Activated T-helper 17 cell treated with anti-CD3 and anti-CD28 coated beads, Interleukin-2, amount 50 U/mL, for 72 hours (primary cell): ENCODE measurements around the gene RABGAP1L. TPM values are rescaled to one million over a fixed set of nuclear protein-coding genes. Genes with fewer than 3 reads are reported as not detected.

Experiments
- ATAC-seq: fragments of 150-1000 bp; cut with Tn5 transposase; replicated peaks from 2 replicates; pipeline ENCODE4 v1.10.0; 2021; ENCODE audit warnings: mild to moderate bottlenecking, moderate library complexity
- H3K27ac Mint-ChIP-seq: one replicate; pipeline ENCODE4 v1.8.0; 2022; ENCODE audit warnings: mixed read lengths
- H3K27me3 Mint-ChIP-seq: one replicate; pipeline ENCODE4 v1.8.0; 2022; ENCODE audit warnings: mixed read lengths
- H3K36me3 Mint-ChIP-seq: one replicate; pipeline ENCODE4 v1.8.0; 2022; ENCODE audit warnings: low read depth, mild to moderate bottlenecking, mixed read lengths
- H3K4me1 Mint-ChIP-seq: one replicate; pipeline ENCODE4 v1.8.0; 2022; ENCODE audit warnings: mixed read lengths
- H3K4me3 Mint-ChIP-seq: one replicate; pipeline ENCODE4 v1.8.0; 2022; ENCODE audit warnings: mild to moderate bottlenecking, mixed read lengths
- H3K9me3 Mint-ChIP-seq: one replicate; pipeline ENCODE4 v1.8.0; 2022; ENCODE audit warnings: mixed read lengths
- total RNA-seq, 2 donors: library from RNA; stranded (reverse); gene quantifications; one replicate each; pipeline ENCODE4 v1.2.3, GENCODE V29; 2022

Gene RABGAP1L
- total RNA-seq, 2 donors from 2014 or later = 38.4 to 54.1 TPM

DNA sequence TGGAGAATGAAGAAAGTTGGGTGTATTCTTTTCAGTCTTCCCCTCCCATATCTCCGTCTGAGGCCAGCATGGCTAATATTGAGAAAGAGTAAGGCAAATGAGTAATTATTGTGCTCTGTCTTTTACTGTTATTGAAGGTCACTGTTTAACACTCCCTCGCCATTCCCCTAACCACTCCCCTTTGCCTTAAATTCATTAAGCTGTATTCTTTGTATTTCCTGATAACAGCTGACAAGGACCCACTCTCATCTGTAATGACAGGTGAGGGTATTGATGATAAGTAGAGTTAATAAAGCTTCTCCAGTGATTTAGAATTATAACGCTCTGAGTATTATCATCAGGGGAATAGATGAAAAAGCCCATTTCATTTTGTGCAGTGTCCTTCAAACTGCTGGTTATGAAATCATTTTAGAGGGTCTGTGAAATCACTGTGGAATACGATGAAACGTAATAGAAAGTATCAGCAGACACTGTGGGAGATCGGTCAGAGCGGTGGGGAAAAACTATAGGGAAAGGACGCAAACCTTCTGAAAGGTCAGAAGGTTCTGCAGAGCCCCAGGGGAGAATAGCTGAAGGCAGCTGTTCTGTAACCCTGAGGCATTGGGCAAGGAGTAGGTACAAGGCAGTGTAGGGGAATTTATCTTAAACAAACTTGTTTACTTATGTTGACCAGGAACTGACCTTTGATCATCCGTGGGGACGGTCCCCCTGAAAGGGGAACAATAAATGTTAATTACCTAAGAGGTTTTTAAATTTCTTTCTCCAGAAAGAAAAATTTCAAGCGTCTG is 794.2 kb downstream of the RABGAP1L start:
- Mint-ChIP-seq H3K9me3 (no peaks in the 10 kb centered on the region), H3K27me3 (no peaks in the 10 kb centered on the region), H3K36me3 (no peaks in the 10 kb centered on the region), H3K27ac (no peak overlapping the region), H3K4me1 (peaks cover 20% of the 10 kb centered on the region), H3K4me3 (no peak overlapping the region)
- no peak for ATAC-seq

DNA sequence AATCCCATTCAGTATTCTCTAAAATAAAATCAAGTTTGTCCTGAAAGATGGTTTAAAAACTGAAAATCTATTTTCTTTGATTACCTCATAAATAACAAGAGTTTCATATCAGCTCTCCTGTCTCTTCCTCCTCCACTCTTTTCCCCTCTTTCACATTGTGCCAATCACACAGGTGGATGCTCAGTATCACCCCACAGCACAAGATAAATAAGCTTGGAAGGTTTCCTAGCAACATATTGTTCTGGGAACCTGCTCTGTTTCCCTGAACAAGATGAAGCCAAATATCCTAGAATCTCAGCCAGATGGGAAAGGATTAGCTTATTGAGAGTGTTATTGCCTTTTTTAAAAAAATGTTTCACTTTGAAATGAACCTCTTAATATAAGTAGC is 794.7 kb downstream of the RABGAP1L start:
- Mint-ChIP-seq H3K4me1 (peaks cover 21% of the 10 kb centered on the region), H3K9me3 (no peaks in the 10 kb centered on the region), H3K27ac (peak overlapping the region; percentile 52), H3K27me3 (no peaks in the 10 kb centered on the region), H3K4me3 (no peak overlapping the region), H3K36me3 (no peaks in the 10 kb centered on the region)
- no peak for ATAC-seq

DNA sequence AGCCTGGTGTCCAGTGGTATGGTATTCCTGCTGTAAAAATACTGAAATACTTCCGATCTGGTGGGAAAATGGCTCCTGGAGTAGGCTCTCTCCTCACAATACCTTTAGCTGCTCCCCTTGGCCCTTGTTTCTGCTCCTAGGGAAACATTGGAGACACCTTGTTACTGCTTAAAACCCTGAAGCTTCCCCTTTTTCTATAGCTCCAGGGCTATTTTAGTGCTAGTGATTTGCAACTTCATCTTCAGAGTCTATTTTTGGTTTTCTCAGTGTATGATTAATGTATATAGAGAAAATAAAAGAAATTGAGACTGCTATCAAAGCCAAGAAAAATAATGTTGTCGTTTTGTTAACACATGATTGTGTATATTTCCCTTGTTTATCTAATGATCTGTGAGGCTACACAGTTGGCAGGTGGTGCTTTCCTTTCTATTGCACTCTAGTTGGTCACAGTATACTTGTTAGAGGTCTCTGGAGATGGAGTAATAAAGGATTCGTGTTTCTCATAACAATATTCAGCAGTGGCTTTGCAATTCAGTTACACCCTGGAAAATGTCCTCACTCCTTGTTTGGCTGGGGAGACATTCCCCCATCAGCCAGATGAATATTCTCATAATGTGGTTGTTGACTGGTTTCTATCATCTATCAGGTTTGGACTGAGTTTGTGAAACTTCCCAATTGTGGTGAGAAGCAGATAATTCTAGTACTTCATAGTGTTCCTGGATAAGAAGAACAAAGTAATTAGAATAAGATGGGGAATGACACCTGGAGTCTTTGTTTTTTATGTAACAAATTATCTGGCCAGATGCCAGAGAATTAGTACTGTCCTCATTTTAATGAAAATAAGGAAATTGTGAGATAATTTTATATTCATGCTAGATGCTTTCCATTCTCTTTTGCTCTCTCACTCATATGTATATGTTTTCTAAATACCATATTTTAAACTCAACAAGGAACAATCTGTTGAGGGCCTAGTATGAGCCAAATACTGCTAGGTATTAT is 795.6 kb downstream of the RABGAP1L start:
- Mint-ChIP-seq H3K27ac (peak overlapping the region; percentile 12), H3K4me3 (no peak overlapping the region), H3K36me3 (no peaks in the 10 kb centered on the region), H3K9me3 (no peaks in the 10 kb centered on the region), H3K27me3 (no peaks in the 10 kb centered on the region), H3K4me1 (peaks cover 21% of the 10 kb centered on the region)
- ATAC-seq = no peak

DNA sequence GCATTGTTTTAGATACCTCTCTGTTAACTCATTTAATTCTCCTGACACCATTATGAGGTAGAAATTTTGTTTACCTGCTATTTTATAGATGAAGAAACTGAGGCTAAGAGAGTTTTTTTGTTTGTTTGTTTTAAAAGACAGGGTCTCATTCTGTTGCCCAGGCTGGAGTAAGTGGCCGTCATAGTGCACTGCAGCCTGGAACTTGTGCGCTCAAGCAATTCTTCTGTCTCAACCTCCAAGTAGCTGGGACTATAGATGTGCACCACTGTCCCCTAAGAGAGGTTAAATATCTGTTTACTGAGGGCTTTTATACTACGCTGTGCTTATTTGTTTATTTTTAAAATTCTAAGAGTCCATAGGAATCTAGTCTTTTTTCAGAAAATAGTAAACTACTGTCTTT is 796.8 kb downstream of the RABGAP1L start:
- Mint-ChIP-seq H3K36me3 (no peaks in the 10 kb centered on the region), H3K27ac (no peak overlapping the region), H3K27me3 (no peaks in the 10 kb centered on the region), H3K4me1 (peaks cover 21% of the 10 kb centered on the region), H3K4me3 (no peak overlapping the region), H3K9me3 (no peaks in the 10 kb centered on the region)
- ATAC-seq = no peak

DNA sequence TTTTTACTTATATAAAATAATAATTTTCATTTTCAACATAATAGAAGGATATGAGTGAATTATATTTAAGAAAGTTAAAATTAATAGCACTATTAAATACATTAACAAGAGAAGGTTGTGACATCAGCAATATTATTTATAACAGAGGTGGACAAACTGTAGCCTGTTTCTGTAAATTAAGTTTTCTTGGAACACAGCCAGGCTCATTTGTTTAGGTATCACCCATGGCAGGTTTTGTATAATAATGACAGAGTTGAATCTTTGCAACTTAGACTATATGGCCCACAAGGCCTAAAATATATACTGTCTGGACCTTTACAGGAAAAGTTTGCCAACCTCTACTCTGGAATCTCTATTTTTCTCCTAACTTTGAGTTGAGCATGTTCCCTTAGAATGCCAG is 797.7 kb downstream of the RABGAP1L start:
- Mint-ChIP-seq H3K36me3 (no peaks in the 10 kb centered on the region), H3K4me1 (peaks cover 21% of the 10 kb centered on the region), H3K27me3 (no peaks in the 10 kb centered on the region), H3K9me3 (no peaks in the 10 kb centered on the region), H3K4me3 (peak overlapping the region; percentile 55), H3K27ac (peak overlapping the region; percentile 66)
- no peak for ATAC-seq

DNA sequence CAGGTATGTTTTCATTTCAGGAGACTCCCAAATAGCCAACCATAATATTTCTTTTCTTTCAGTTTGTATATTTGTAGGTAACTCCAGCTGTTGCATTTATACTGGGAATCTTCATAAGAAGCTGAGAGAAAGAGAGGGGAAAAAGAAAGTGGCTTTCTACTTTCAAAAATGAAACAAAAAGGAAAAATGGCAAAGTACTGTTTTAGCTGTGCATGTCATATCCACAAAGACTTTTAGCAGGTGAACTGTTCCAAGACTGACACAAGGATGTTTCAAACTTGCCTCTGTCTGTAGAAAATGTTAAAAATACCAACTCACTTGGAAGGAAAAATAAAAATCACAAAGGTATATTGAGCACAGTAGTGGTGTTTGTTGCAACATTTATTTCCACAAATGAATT is 798.5 kb downstream of the RABGAP1L start:
- Mint-ChIP-seq H3K36me3 (no peaks in the 10 kb centered on the region), H3K9me3 (no peaks in the 10 kb centered on the region), H3K4me3 (peak overlapping the region; percentile 55), H3K4me1 (peaks cover 21% of the 10 kb centered on the region), H3K27ac (peak overlapping the region; percentile 66), H3K27me3 (no peaks in the 10 kb centered on the region)
- no peak for ATAC-seq

DNA sequence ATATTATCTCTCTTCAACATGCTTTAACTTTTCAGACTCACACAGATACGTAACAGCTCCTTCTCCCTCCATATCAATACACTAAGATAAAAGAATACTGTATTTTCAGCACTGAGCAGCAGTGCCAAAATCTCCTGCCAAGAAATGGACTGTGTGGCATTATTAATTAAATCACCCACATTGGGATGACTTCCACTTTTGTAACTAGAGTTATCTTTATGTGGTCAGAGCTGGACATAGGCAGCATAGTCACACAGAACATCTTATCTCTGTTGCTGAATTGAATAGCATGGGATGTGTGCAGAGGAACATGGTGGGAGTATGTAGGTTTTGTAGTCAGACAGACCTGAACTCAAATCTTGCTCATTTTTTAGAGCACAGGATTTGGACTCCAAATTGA is 799.1 kb downstream of the RABGAP1L start:
- Mint-ChIP-seq H3K36me3 (no peaks in the 10 kb centered on the region), H3K27me3 (no peaks in the 10 kb centered on the region), H3K4me3 (peak overlapping the region; percentile 55), H3K27ac (no peak overlapping the region), H3K4me1 (peaks cover 19% of the 10 kb centered on the region), H3K9me3 (no peaks in the 10 kb centered on the region)
- no peak for ATAC-seq

DNA sequence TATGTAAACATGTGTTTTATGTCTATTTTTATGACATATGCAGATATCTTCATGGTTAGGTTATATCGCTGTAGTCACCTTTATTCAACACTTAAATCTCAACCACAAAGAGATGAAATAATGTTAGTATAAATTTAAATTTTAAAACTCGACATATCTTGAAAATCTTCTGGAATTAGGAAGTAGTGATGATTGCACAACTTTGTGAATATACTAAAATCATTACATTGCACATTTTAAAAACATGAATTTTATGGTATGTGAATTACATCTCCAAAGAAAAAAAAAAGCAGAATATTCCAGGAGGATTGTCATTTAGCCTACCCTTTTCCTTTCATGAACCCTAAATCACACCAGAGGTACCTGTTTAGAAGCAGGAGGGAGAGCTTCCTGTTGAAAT is 801.0 kb downstream of the RABGAP1L start:
- no peak for ATAC-seq
- H3K27ac Mint-ChIP-seq = no peak overlapping the region
- H3K4me1 Mint-ChIP-seq = peaks cover 22% of the 10 kb centered on the region
- H3K9me3 Mint-ChIP-seq = no peaks in the 10 kb centered on the region
- H3K27me3 Mint-ChIP-seq = no peaks in the 10 kb centered on the region
- no peak overlapping the region for H3K4me3 Mint-ChIP-seq
- no peaks in the 10 kb centered on the region for H3K36me3 Mint-ChIP-seq

DNA sequence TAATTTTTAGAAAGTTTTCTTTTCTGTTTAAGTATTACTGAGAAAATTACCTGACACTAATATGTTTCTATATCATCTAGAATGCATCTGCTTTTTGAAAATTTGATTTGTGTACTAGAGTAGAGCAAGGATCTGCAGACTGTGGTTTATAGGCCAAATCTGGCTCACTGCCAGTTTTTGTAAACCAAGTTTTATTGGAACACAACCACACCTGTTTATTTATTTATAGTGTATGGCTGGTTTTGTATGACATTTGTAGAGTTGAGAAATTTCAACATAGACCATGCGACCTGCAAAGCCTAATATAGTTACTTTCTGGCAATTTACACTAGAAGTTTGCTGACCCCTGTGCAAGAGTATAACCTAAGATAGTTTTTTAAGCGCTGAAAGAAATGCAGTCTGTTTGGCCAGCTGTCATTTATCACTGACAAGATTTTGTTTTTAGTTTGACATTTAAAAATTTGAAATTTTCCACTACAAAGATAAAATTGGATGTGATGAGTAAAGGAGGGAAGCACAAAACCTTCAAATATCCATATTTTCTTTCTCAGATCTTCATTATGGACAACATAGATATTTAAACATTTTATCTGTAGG is 804.3 kb downstream of the RABGAP1L start:
- Mint-ChIP-seq H3K4me1 (peaks cover 34% of the 10 kb centered on the region), H3K36me3 (peaks cover 7% of the 10 kb centered on the region), H3K4me3 (peak overlapping the region; percentile 72), H3K27me3 (no peaks in the 10 kb centered on the region), H3K9me3 (no peaks in the 10 kb centered on the region), H3K27ac (peak overlapping the region; percentile 86)
- ATAC-seq = no peak

DNA sequence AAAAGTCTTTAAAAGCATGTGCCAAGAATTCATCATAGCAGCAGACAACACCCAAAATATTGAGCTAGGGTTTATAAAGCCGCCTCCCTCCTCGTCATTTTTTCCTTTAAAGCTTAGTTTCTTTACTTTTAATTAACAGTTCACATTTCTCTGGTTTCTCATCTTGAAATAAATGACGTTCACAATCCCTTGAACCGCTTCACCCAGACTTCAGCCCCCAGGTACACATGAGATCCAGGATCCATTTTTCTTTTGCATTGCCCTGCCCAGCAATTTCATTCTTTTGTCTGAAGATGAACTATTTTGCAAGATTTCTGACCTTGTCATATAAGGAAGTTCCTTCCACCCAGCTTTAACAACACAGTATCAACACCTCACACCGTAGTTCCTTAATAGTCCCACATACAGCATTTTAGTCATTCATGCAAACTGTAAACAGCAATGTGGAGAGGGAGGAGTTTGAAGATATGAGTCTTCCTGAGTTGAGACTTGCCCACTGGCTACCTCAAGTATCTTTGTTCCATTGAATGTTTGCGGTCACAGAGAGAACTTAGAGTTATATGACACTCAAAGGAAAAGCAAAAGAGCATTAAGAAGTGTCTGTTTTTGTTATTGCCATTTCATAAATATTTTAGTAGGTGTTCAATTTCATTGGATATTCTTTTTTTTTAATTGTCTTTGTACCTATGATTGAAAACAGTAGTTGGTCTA is 805.1 kb downstream of the RABGAP1L start:
- H3K27me3 Mint-ChIP-seq = no peaks in the 10 kb centered on the region
- peak; percentile 85 for ATAC-seq
- peaks cover 42% of the 10 kb centered on the region for H3K4me1 Mint-ChIP-seq
- H3K27ac Mint-ChIP-seq = peak overlapping the region; percentile 86
- peaks cover 14% of the 10 kb centered on the region for H3K36me3 Mint-ChIP-seq
- H3K9me3 Mint-ChIP-seq = no peaks in the 10 kb centered on the region
- H3K4me3 Mint-ChIP-seq = peak overlapping the region; percentile 72

DNA sequence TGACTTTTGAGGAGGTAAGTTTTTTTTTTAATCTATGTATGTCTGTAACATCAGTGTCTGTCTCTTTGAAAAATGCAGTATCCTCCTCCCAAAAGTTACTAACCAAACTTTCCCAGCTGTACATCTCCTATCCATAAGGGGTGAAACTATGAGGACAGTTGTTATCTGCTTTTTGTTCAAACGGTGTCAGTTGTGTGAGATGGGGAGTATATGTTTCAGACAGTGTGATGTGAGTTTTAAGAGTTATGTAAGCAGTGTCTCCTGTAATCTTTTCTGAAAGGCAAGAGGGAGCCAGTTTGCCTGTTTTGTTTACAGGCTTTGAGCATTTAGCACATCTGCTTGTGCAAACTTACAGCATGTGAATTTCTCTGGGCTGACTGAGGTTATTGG is 805.6 kb downstream of the RABGAP1L start:
- H3K36me3 Mint-ChIP-seq = peaks cover 20% of the 10 kb centered on the region
- ATAC-seq = peak; percentile 8
- no peaks in the 10 kb centered on the region for H3K9me3 Mint-ChIP-seq
- peaks cover 48% of the 10 kb centered on the region for H3K4me1 Mint-ChIP-seq
- H3K4me3 Mint-ChIP-seq = peak overlapping the region; percentile 72
- H3K27ac Mint-ChIP-seq = peak overlapping the region; percentile 86
- H3K27me3 Mint-ChIP-seq = no peaks in the 10 kb centered on the region

DNA sequence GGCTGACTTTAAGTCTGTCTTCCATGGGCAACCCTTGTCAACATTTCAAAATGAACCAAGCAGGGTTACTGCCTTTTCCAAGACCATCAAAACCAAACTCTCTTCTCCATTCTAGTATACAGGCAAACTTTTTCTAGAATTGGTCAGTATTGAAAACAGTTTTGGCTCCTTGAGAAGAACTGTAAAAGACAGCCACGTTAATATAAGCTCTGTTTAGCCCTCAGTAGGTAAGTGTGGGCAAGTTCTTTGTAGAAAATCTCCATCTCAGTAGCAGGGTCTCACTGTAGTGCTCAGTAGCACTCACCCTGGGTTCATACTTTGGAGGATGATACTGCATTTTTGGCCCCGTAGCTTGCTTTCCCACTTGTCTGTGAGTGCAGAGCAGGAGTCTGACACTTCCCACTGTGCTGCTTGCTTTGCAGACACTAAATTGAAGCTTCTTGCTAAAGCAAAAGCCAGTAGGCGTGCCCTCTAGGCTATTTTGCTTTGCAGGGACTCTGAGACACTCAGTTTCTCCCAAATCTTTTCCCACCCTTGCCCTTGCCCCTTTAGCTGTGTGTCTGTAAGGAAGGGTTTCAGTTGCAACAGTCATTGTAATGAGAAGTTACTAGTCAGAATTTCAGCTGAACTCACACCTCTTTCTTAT is 806.2 kb downstream of the RABGAP1L start:
- Mint-ChIP-seq H3K27ac (peak overlapping the region; percentile 86), H3K36me3 (peaks cover 23% of the 10 kb centered on the region), H3K9me3 (no peaks in the 10 kb centered on the region), H3K27me3 (no peaks in the 10 kb centered on the region), H3K4me1 (peaks cover 53% of the 10 kb centered on the region), H3K4me3 (peak overlapping the region; percentile 72)
- no peak for ATAC-seq

DNA sequence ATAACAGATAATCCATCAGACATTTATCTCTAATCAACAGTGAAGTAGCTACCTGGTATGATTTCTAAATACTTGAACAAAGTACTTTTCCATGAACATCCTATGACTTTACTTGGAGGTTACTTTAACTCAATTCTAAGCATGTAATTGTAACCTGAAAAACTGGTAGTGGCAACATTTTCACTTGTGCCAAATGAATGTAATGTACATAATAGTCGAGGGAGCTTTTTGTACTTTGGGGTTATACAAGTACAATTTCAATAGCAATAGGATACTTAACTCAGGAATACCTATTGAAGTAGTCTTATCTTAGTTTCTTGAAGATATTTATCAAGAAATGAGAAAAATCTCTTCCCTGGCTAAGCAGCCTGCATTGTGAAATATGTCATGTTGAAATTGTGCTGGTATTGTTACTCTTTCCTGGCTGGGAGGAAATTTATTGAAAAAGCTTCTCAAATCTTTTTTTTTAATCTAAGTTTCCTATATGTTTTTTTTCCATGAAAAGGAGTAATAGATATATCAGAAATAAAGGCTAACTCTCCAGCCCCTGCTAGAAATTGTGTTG is 806.8 kb downstream of the RABGAP1L start:
- H3K4me3 Mint-ChIP-seq = peak overlapping the region; percentile 72
- peaks cover 23% of the 10 kb centered on the region for H3K36me3 Mint-ChIP-seq
- peaks cover 53% of the 10 kb centered on the region for H3K4me1 Mint-ChIP-seq
- H3K27me3 Mint-ChIP-seq = no peaks in the 10 kb centered on the region
- peak overlapping the region; percentile 86 for H3K27ac Mint-ChIP-seq
- no peak for ATAC-seq
- no peaks in the 10 kb centered on the region for H3K9me3 Mint-ChIP-seq
